Prostate gland (tissue), 2 donors: Measurements from ENCODE around the gene BSND.

Experiments used
- POLR2A ChIP-seq: fragments of 450-650 bp; IDR thresholded peaks from one replicate; pipeline ENCODE4 v1.6.1; 2016; ENCODE audit warnings: antibody characterized with exemption, mild to moderate bottlenecking
- POLR2AphosphoS5 ChIP-seq: sonication (generic); formaldehyde crosslinking; IDR thresholded peaks from one replicate; pipeline ENCODE4 v1.6.1; 2017; ENCODE audit warnings: antibody characterized with exemption
- TF ChIP-seq, protein P1 (sequence below), 4 experiments: fragments of 200-600 bp in 2 of 4; fragments of 450-650 bp in 2 of 4; sonication (generic) in 2 of 4; IDR thresholded peaks; 1 replicate in 3 of 4; 2 replicates in 1 of 4; pipeline ENCODE4 v1.5.1; 2016 to 2019; ENCODE audit warnings: antibody characterized with exemption in 4 of 4, mild to moderate bottlenecking in 2 of 4, moderate library complexity in 2 of 4

DNA sequence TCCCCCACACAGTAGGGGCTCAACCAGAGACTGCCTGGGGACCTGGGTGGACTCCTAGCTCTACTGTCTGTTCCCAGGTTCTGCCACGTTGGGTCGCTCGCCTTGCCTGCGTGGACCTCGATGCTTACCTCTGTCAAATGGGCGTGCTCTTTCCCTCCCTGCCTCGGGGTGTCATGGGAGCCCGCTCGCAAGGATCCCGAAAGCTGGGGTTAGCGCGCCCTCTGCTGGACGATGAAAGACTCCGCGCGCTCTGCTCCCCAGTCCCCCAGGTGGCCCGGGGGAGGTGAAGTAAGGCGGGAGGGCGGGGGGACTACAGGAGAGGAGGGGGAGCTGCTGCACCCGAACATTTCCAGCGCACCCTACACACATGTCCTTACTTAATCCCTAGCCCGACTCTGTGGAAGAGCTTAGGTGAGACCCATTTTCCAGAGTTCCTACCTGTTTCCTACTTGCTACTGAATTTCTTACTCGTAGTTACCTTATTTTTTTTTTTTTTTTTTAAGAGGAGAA lies 2.3 kb upstream of the BSND start:
- TF ChIP-seq, protein P1, sequence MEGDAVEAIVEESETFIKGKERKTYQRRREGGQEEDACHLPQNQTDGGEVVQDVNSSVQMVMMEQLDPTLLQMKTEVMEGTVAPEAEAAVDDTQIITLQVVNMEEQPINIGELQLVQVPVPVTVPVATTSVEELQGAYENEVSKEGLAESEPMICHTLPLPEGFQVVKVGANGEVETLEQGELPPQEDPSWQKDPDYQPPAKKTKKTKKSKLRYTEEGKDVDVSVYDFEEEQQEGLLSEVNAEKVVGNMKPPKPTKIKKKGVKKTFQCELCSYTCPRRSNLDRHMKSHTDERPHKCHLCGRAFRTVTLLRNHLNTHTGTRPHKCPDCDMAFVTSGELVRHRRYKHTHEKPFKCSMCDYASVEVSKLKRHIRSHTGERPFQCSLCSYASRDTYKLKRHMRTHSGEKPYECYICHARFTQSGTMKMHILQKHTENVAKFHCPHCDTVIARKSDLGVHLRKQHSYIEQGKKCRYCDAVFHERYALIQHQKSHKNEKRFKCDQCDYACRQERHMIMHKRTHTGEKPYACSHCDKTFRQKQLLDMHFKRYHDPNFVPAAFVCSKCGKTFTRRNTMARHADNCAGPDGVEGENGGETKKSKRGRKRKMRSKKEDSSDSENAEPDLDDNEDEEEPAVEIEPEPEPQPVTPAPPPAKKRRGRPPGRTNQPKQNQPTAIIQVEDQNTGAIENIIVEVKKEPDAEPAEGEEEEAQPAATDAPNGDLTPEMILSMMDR (IDR thresholded peaks at IDR 0.05), result peak; percentile 79 to 88 (median 82)
- TF ChIP-seq POLR2AphosphoS5 (no peak), POLR2A (no peak)
